ENCODE data around the gene ANKRD40. TPM values are rescaled to one million over a fixed set of nuclear protein-coding genes. Genes with fewer than 3 reads are reported as not detected.

ANKRD40 gene
- total and polyA plus RNA-seq, 12 donors: 14.9 to 46.4 (median 36.1) TPM

DNA sequence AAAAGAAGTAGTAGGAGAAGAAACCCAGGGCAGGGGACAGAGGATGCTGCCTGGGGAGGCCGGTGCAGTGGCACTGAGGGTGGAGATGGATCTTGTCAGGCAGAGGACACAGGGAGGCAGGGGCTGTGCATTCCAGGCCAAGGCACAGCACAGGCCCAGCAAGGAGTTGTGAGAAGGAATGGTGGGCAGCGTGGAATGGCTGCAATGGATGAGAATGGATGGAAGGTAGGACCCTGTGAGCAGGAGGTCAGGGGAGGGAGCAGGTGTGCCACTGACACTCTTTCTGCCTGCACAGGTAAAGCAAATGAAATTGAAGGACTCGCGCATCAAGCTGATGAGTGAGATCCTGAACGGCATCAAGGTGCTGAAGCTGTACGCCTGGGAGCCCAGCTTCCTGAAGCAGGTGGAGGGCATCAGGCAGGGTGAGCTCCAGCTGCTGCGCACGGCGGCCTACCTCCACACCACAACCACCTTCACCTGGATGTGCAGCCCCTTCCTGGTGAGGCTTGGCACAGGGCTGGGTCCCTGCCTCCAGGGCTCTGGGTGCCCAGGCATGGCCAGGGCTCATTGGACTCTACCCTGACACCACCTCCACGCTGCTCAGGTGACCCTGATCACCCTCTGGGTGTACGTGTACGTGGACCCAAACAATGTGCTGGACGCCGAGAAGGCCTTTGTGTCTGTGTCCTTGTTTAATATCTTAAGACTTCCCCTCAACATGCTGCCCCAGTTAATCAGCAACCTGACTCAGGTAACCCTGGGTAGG is 40.3 kb downstream of the ANKRD40 start:
- no peaks in the 10 kb centered on the region for H3K27me3 ChIP-seq
- no peaks in the 10 kb centered on the region for H3K36me3 ChIP-seq (replicated peaks in 1 of 2)
- no peaks in the 10 kb centered on the region for H3K9me3 ChIP-seq (replicated peaks in 1 of 3)
- DNase-seq: no peak
- intact Hi-C loops (cut with DNase I): no loop called here
- H3K27ac ChIP-seq: peak overlapping the region in 3 of 5 donors; percentile 23 to 68 (median 41)
- no peak overlapping the region for H3K4me3 ChIP-seq
- 93 to 95% (median 94%) methylated on average over 11 to 14 of the region's 14 CpGs for WGBS, 4 donors
- TF ChIP-seq CTCF (IDR thresholded peaks at IDR 0.05) (no peak), POLR2A (IDR thresholded peaks at IDR 0.05) (no peak)
- H3K4me1 ChIP-seq (replicated peaks in 1 of 2): peaks cover 8 to 29% of the 10 kb centered on the region in 2 donors

DNA sequence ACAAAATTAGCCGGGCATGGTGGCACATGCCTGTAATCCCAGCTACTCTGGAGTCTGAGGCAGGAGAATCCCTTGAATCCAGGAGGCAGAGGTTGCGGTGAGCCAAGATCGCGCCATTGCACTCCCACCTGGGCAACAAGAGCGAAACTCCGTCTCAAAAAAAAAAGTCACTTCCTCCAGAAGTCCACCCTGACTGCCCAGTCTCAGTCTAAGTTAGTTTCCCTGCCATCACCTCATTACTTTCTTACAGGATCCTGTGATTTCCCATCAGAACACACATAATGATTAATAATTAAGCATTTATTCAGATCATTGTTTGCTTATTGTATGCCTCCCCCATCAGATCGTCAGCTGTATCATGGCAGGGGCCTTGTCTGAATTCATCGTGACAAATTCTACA is 41.4 kb downstream of the ANKRD40 start:
- no peak overlapping the region for H3K27ac ChIP-seq
- H3K4me3 ChIP-seq: no peak overlapping the region
- TF ChIP-seq POLR2A (IDR thresholded peaks at IDR 0.05): no peak
- TF ChIP-seq CTCF (IDR thresholded peaks at IDR 0.05): no peak
- peaks cover 18 to 39% of the 10 kb centered on the region in 2 donors for H3K4me1 ChIP-seq (replicated peaks in 1 of 2)
- intact Hi-C loops (cut with DNase I): no loop called here
- H3K27me3 ChIP-seq: no peaks in the 10 kb centered on the region
- 94 to 97% (median 97%) methylated on average over 8 of the region's 8 CpGs for WGBS, 4 donors
- no peaks in the 10 kb centered on the region for H3K9me3 ChIP-seq (replicated peaks in 1 of 3)
- H3K36me3 ChIP-seq (replicated peaks in 1 of 2): no peaks in the 10 kb centered on the region
- no peak for DNase-seq

DNA sequence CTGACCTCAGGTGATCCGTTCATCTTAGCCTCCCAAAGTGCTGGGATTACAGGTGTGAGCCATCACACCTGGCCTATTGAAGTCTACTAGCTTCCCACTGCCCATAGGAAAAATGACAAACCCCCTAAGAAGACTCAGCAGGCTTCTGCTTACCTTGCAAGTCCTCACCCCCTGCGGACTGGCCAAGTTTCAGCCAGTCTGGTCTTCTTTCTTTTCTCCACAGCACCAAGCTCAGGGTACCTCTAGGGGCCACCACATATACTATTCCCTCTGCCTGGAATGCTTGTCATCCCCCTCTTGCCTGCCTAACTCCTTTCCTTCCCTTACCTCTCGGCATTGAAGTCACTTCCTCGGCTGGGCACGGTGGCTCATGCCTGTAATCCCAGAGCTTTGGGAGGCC is 41.9 kb downstream of the ANKRD40 start:
- WGBS, 4 donors: 78 to 91% (median 83%) methylated on average over 5 of the region's 5 CpGs
- Histone ChIP-seq H3K9me3 (replicated peaks in 1 of 3) (no peaks in the 10 kb centered on the region), H3K27ac (no peak overlapping the region), H3K27me3 (no peaks in the 10 kb centered on the region), H3K4me3 (no peak overlapping the region), H3K4me1 (replicated peaks in 1 of 2) (peaks cover 20 to 39% of the 10 kb centered on the region in 2 donors), H3K36me3 (replicated peaks in 1 of 2) (no peaks in the 10 kb centered on the region)
- DNase-seq: no peak
- intact Hi-C loops (cut with DNase I): no loop called here
- TF ChIP-seq CTCF (IDR thresholded peaks at IDR 0.05) (no peak), POLR2A (IDR thresholded peaks at IDR 0.05) (no peak)

DNA sequence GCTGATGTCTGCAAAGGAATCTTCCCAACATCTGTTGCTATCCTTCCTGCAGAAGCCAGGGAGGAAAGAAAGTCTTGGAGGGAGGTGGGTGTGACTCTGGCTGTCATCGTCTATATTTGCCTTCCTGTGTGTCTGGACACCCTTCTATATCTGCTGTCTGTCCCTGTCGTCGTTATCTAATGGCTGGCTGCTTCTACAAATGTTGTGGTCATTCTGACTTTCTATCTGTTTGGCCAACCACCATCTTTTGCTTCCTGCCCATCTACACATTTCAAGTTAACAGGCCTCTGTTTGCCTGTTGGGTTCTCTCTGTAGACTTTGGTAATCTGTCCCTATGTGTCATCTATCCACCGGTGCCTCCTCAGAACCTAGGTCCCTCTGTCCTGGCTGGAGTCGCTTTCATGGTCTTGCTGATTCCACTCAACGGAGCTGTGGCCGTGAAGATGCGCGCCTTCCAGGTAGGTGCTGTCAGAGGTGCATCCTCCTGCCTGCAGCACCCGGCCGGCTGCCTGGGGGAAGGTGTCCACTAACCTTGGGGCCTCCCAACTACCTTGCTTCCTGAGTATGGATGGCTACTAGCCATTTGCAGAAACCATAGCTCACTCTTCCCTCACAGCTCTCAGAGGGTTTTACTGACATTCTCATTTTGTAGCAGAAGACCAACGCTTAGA is 42.8 kb downstream of the ANKRD40 start:
- intact Hi-C loops (cut with DNase I): no loop called here
- TF ChIP-seq CTCF (IDR thresholded peaks at IDR 0.05) (no peak), POLR2A (IDR thresholded peaks at IDR 0.05) (no peak)
- H3K9me3 ChIP-seq (replicated peaks in 1 of 3): no peaks in the 10 kb centered on the region
- no peak for DNase-seq
- H3K27me3 ChIP-seq: no peaks in the 10 kb centered on the region
- H3K36me3 ChIP-seq (replicated peaks in 1 of 2): no peaks in the 10 kb centered on the region
- no peak overlapping the region for H3K4me3 ChIP-seq
- WGBS, 4 donors: 89 to 91% (median 91%) methylated on average over 6 to 12 of the region's 12 CpGs
- H3K4me1 ChIP-seq (replicated peaks in 1 of 2): peaks cover 29 to 44% of the 10 kb centered on the region in 2 donors
- no peak overlapping the region for H3K27ac ChIP-seq
